GM20000 (cell line): Measurements from ENCODE around the gene PEMT.

Source experiments
- DNase-seq: peaks from one replicate; pipeline ENCODE4 v3.0.0; 2012; ENCODE audit warnings: low spot score
- TF ChIP-seq, protein P1 (sequence below): IDR thresholded peaks from 2 replicates; pipeline ENCODE4 v1.5.1; 2012; ENCODE audit warnings: mild to moderate bottlenecking, control low read depth; ENCODE audit errors: extremely low read depth, missing control alignments

PEMT gene

GRCh38 chr17:17542906-17543635, 48.4 kb downstream of the PEMT start:
- DNase-seq: no peak
- TF ChIP-seq, protein P1, sequence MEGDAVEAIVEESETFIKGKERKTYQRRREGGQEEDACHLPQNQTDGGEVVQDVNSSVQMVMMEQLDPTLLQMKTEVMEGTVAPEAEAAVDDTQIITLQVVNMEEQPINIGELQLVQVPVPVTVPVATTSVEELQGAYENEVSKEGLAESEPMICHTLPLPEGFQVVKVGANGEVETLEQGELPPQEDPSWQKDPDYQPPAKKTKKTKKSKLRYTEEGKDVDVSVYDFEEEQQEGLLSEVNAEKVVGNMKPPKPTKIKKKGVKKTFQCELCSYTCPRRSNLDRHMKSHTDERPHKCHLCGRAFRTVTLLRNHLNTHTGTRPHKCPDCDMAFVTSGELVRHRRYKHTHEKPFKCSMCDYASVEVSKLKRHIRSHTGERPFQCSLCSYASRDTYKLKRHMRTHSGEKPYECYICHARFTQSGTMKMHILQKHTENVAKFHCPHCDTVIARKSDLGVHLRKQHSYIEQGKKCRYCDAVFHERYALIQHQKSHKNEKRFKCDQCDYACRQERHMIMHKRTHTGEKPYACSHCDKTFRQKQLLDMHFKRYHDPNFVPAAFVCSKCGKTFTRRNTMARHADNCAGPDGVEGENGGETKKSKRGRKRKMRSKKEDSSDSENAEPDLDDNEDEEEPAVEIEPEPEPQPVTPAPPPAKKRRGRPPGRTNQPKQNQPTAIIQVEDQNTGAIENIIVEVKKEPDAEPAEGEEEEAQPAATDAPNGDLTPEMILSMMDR: no peak

DNA sequence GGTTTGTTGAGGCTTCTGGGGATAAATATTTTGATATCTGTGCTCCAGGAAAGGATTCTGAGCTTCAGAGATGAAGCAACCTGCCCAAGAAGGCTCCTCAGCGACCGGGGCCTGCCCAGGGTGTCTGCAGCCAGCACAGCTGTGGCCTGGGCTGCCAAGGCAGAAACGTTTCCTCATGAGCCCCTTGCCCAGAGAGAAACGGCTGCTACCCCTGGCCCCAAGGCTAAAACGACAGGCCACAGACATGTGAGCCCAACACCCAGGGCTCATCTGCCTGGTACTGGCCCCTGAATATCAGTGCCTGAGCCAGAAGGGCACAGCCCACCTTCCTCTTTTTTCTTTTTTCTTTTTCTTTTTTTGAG, 49.9 kb downstream of the PEMT start:
- no peak for DNase-seq
- TF ChIP-seq, protein P1: no peak

DNA sequence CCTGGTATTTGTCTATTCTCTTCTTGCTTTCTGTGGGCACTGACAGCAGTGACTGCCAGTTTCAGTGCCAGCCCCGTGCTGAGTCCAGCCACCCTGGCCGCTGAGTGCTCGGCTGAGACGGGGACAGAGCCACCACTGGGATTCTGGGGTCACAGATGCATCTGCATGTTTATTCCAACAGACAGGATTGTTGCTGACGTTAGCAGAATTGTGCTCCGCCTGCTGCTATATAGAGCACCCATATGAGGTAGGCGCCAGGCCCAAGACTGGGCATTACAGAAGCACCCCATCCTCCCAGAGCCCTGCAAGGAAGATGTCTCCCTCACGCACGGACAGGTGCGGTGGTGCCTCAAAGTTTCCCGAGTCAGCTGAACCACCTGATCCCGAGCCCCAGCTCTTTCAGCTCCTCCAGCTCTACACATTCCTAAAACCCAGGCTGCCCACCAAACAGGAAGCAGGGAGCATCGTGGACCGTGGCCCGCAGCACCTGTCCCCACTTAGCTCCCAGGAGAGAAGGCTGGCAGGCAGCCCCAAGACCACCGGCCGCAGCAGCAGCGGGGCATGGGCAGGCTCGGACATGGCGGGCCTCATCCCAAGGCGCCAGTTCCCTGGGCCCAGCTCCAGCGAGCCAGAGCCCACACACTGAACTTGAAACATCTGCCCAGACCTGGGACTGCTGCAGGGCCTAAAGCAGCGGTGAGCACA, 50.4 kb downstream of the PEMT start:
- no peak for DNase-seq
- TF ChIP-seq, protein P1: no peak

DNA sequence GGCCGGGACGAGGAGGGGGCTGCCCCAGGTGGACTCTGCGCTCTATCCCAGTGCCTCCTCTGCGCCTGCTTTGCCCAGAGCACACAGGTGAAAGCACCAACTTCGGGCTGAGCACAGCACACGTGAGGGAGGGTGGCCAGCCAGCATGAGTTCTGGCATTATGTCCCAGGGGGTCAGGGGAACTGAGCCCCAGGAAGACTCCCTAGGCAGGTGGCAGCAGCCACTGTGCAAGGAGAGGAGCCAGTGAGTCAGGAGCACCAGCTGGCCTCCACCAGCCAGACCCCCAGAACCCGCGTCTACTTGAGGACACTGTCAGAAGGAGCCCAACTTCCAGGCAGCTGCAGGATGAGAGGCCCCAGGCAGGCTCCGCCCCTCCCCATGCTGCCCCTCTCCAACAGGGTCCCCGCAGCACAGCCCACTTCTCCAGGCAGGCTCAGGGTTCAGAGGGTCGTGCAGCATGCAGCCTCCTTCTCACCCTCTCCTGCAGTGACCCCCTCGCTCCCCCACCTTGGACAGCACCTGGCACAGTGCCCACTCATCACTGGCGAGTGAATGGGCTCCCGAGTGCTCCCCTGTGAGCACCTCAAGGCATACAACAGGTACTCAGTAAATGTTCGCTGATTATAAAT, 51.1 kb downstream of the PEMT start:
- TF ChIP-seq, protein P1: no peak

GRCh38 chr17:17539591-17539990, 51.9 kb downstream of the PEMT start:
- DNase-seq: no peak
- TF ChIP-seq, protein P1: no peak

More for the DNA sequence above, 51.1 kb downstream of the PEMT start:
- DNase-seq: no peak

DNA sequence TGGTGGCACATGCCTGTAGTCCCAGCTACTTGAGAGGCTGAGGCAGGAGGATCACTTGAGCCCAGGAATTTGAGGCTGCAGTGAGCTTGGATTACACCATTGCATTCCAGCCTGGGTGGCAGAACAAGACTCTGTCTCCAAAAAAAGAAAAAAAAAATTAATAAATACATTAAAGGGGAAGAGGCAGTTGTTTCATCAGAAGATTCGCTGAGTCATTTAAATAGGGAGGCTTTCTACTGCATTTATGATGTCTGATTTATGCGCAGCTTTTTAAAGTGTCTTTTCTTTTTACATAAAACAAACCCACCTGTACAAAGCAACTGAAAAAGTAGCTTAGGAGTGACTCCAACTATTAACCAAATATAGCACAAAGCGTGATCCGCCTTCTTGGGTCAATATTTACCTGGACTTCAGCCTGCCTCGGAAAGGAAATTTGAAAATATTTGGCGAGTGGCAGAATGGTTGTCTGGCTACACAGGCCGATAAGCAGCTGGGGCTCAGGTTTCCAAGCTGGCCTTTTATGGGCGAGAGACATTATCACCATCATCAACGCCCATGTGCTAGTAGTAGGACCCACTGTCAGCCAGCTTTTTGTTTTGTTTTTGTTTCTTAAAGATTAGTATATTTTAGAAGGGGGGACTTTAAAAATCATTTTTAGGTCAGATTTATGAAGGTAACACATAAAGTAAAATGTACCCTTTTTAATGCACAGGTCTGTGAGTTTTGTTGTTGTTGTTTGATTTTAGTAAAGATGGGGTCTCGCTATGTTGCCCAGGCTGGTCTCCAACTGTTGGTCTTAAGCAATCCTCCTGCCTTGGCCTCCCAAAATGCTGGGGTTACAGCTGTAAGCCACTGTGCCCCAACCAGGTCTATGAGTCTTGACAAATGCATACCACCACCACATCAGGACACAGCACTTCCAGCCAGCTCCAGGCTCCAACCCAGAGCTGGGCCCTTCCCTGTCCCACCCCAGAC, 52.8 kb downstream of the PEMT start:
- TF ChIP-seq, protein P1: no peak
- DNase-seq: no peak
